Astrocyte (in vitro differentiated cells and primary cell): Measurements from ENCODE around the gene ARMH3. TPM values are rescaled to one million over a fixed set of nuclear protein-coding genes. Genes with fewer than 3 reads are reported as not detected.

Experiments
- DNase-seq: peaks from one replicate; pipeline ENCODE4 v3.0.0-alpha.2; 2010; ENCODE audit warnings: low read depth
- FAIRE-seq: peaks from 2 replicates; lab custom pipeline; 2011; peaks lifted over from hg19 to GRCh38; lab: Jason Lieb, UNC
- H2AFZ ChIP-seq: 2 replicates; pipeline ENCODE4 v1.6.0; 2012; ENCODE audit warnings: low read depth, low read length, inconsistent platforms
- H3K27ac ChIP-seq: 2 replicates; pipeline ENCODE4 v1.5.1; 2011; ENCODE audit warnings: low read depth, low read length, inconsistent platforms
- H3K27me3 ChIP-seq: 2 replicates; pipeline ENCODE4 v1.6.0; 2011; ENCODE audit warnings: low read length, inconsistent platforms; ENCODE audit not compliant: insufficient read depth
- H3K36me3 ChIP-seq: 2 replicates; pipeline ENCODE4 v1.5.1; 2011; ENCODE audit warnings: low read length, inconsistent platforms; ENCODE audit not compliant: insufficient read depth
- H3K4me1 ChIP-seq: 2 replicates; pipeline ENCODE4 v1.5.1; 2011; ENCODE audit warnings: low read length, inconsistent platforms; ENCODE audit not compliant: insufficient read depth
- H3K4me2 ChIP-seq: 2 replicates; pipeline ENCODE4 v1.6.0; 2012; ENCODE audit warnings: low read length, inconsistent platforms
- H3K4me3 ChIP-seq: 2 replicates; pipeline ENCODE4 v1.5.1; 2011; ENCODE audit warnings: low read depth, mild to moderate bottlenecking, low read length, inconsistent platforms; ENCODE audit not compliant: insufficient read depth
- H3K79me2 ChIP-seq: 2 replicates; pipeline ENCODE4 v1.6.0; 2012; ENCODE audit warnings: mild to moderate bottlenecking, low read length, inconsistent platforms; ENCODE audit not compliant: insufficient read depth
- H3K9ac ChIP-seq: 2 replicates; pipeline ENCODE4 v1.6.0; 2012; ENCODE audit warnings: mild to moderate bottlenecking, low read length, inconsistent platforms
- H3K9me3 ChIP-seq: 2 replicates; pipeline ENCODE4 v1.5.1; 2012; ENCODE audit warnings: low read depth, mild to moderate bottlenecking, low read length, inconsistent platforms; ENCODE audit not compliant: insufficient read depth
- H4K20me1 ChIP-seq: 2 replicates; pipeline ENCODE4 v1.6.0; 2012; ENCODE audit warnings: low read length, inconsistent platforms; ENCODE audit not compliant: insufficient read depth
- H3K27ac Mint-ChIP-seq: one replicate; pipeline ENCODE4 v1.8.0; 2021; ENCODE audit warnings: mild to moderate bottlenecking, mixed read lengths; ENCODE audit not compliant: unreplicated experiment
- H3K27me3 Mint-ChIP-seq: one replicate; pipeline ENCODE4 v1.8.0; 2021; ENCODE audit warnings: low read depth, mixed read lengths; ENCODE audit not compliant: unreplicated experiment
- H3K36me3 Mint-ChIP-seq: one replicate; pipeline ENCODE4 v1.8.0; 2021; ENCODE audit warnings: low read depth, mixed read lengths; ENCODE audit not compliant: unreplicated experiment
- H3K4me1 Mint-ChIP-seq: one replicate; pipeline ENCODE4 v1.8.0; 2021; ENCODE audit warnings: low read depth, mixed read lengths; ENCODE audit not compliant: unreplicated experiment
- H3K4me3 Mint-ChIP-seq: one replicate; pipeline ENCODE4 v1.8.0; 2021; ENCODE audit warnings: mild to moderate bottlenecking, moderate library complexity, mixed read lengths; ENCODE audit not compliant: unreplicated experiment
- H3K9me3 Mint-ChIP-seq: one replicate; pipeline ENCODE4 v1.8.0; 2021; ENCODE audit warnings: mild to moderate bottlenecking, mixed read lengths; ENCODE audit not compliant: unreplicated experiment
- CTCF ChIP-seq: IDR thresholded peaks from 2 replicates; pipeline ENCODE4 v1.5.1; 2011; ENCODE audit warnings: low read depth, mild to moderate bottlenecking, inconsistent platforms, low read length, moderate library complexity; ENCODE audit not compliant: insufficient read depth
- EZH2 ChIP-seq: IDR thresholded peaks from 2 replicates; pipeline ENCODE4 v1.6.1; 2012; ENCODE audit warnings: mild to moderate bottlenecking, low read length, inconsistent platforms; ENCODE audit not compliant: insufficient read depth
- total RNA-seq: library from RNA; stranded (reverse); gene quantifications from 2 replicates; pipeline ENCODE4 v1.2.1, GENCODE V29; 2021

The ARMH3 gene
- total RNA-seq, 1 donor from 2014 or later, result 22.6 TPM

- Histone ChIP-seq H3K4me3 (no peak overlapping the region), H3K9ac (no peak overlapping the region), H3K27me3 (no peaks in the 10 kb centered on the region), H3K36me3 (peaks cover 2% of the 10 kb centered on the region), H3K4me1 (peaks cover 7% of the 10 kb centered on the region), H3K79me2 (no peaks in the 10 kb centered on the region), H3K27ac (no peak overlapping the region), H2AFZ (no peak overlapping the region), H4K20me1 (no peaks in the 10 kb centered on the region), H3K4me2 (peak overlapping the region; percentile 5), H3K9me3 (no peaks in the 10 kb centered on the region)
- H3K27ac Mint-ChIP-seq, result no peak overlapping the region
- H3K27me3 Mint-ChIP-seq, result no peaks in the 10 kb centered on the region
- no peak overlapping the region for H3K4me3 Mint-ChIP-seq
- TF ChIP-seq CTCF (no peak), EZH2 (no peak)
- FAIRE-seq (peak; percentile 77), DNase-seq (peak; percentile 22)
- H3K4me1 Mint-ChIP-seq, result peaks cover 4% of the 10 kb centered on the region
- H3K36me3 Mint-ChIP-seq, result peaks cover 3% of the 10 kb centered on the region
- H3K9me3 Mint-ChIP-seq, result no peaks in the 10 kb centered on the region
These were observed 94.1 kb downstream of the ARMH3 start for GRCh38 chr10:101961591-101962498.

- no peak overlapping the region for H3K9ac ChIP-seq
- H3K4me1 Mint-ChIP-seq, result peaks cover 8% of the 10 kb centered on the region
- H2AFZ ChIP-seq, result no peak overlapping the region
- H3K27ac ChIP-seq, result no peak overlapping the region
- peaks cover 7% of the 10 kb centered on the region for H3K4me1 ChIP-seq
- DNase-seq, result no peak
- H3K27me3 Mint-ChIP-seq, result no peaks in the 10 kb centered on the region
- no peak overlapping the region for H3K4me2 ChIP-seq
- no peaks in the 10 kb centered on the region for H3K79me2 ChIP-seq
- H3K36me3 ChIP-seq, result peaks cover 2% of the 10 kb centered on the region
- H3K9me3 Mint-ChIP-seq, result no peaks in the 10 kb centered on the region
- H3K9me3 ChIP-seq, result no peaks in the 10 kb centered on the region
- no peaks in the 10 kb centered on the region for H3K27me3 ChIP-seq
- FAIRE-seq, result no peak
- TF ChIP-seq EZH2 (no peak), CTCF (no peak)
- no peak overlapping the region for H3K27ac Mint-ChIP-seq
- peaks cover 3% of the 10 kb centered on the region for H3K36me3 Mint-ChIP-seq
- no peaks in the 10 kb centered on the region for H4K20me1 ChIP-seq
- no peak overlapping the region for H3K4me3 Mint-ChIP-seq
- no peak overlapping the region for H3K4me3 ChIP-seq
These were observed 95.0 kb downstream of the ARMH3 start for GRCh38 chr10:101960879-101961395.
